Right forelimb (tissue), 1 donor: ENCODE measurements around the gene ZNF638.

Experiments used
- DNase-seq: peaks from one replicate; pipeline ENCODE4 v3.0.0-alpha.2; 2018

The ZNF638 gene

GRCh38 chr2:71457923-71458322 lies 126.3 kb downstream of the ZNF638 start:
- no peak for DNase-seq

GRCh38 chr2:71458413-71459083 lies 127.0 kb downstream of the ZNF638 start:
- no peak for DNase-seq

- no peak for DNase-seq
Measured at GRCh38 chr2:71459084-71459431, 127.5 kb downstream of the ZNF638 start.

- DNase-seq, result no peak
Measured at GRCh38 chr2:71460056-71460455, 128.5 kb downstream of the ZNF638 start.

- no peak for DNase-seq
Measured at GRCh38 chr2:71460595-71461303, 129.2 kb downstream of the ZNF638 start.

GRCh38 chr2:71461304-71461671 lies 129.7 kb downstream of the ZNF638 start:
- DNase-seq, result no peak

- DNase-seq, result no peak
Measured at GRCh38 chr2:71462056-71462605, 130.5 kb downstream of the ZNF638 start.

- DNase-seq, result no peak
Measured at GRCh38 chr2:71462641-71463341, 131.2 kb downstream of the ZNF638 start.

GRCh38 chr2:71463342-71463654 lies 131.7 kb downstream of the ZNF638 start:
- peak; percentile 41 for DNase-seq

- peak; percentile 23 for DNase-seq
Measured at GRCh38 chr2:71464389-71464788, 132.8 kb downstream of the ZNF638 start.

- DNase-seq, result peak; percentile 42
Measured at GRCh38 chr2:71465356-71465755, 133.8 kb downstream of the ZNF638 start.

GRCh38 chr2:71465961-71466300 lies 134.3 kb downstream of the ZNF638 start:
- DNase-seq, result peak; percentile 40

GRCh38 chr2:71466301-71467179 lies 135.0 kb downstream of the ZNF638 start:
- DNase-seq, result peak; percentile 70

- DNase-seq, result no peak
Measured at GRCh38 chr2:71467180-71467815, 135.7 kb downstream of the ZNF638 start.

- no peak for DNase-seq
Measured at GRCh38 chr2:71468279-71469015, 136.9 kb downstream of the ZNF638 start.

- DNase-seq, result no peak
Measured at GRCh38 chr2:71469403-71470398, 138.1 kb downstream of the ZNF638 start.

- DNase-seq, result no peak
Measured at GRCh38 chr2:71471276-71471675, 139.7 kb downstream of the ZNF638 start.

GRCh38 chr2:71472019-71472418 lies 140.4 kb downstream of the ZNF638 start:
- no peak for DNase-seq

- no peak for DNase-seq
Measured at GRCh38 chr2:71473346-71474031, 141.9 kb downstream of the ZNF638 start.
